Measurements from ENCODE around the gene FABP2.
"Not testable (repeated sequence)": the region's sequence is repeated elsewhere in the genome, so short reads cannot be mapped to it uniquely, and the experiment has no call there.

The FABP2 gene

DNA sequence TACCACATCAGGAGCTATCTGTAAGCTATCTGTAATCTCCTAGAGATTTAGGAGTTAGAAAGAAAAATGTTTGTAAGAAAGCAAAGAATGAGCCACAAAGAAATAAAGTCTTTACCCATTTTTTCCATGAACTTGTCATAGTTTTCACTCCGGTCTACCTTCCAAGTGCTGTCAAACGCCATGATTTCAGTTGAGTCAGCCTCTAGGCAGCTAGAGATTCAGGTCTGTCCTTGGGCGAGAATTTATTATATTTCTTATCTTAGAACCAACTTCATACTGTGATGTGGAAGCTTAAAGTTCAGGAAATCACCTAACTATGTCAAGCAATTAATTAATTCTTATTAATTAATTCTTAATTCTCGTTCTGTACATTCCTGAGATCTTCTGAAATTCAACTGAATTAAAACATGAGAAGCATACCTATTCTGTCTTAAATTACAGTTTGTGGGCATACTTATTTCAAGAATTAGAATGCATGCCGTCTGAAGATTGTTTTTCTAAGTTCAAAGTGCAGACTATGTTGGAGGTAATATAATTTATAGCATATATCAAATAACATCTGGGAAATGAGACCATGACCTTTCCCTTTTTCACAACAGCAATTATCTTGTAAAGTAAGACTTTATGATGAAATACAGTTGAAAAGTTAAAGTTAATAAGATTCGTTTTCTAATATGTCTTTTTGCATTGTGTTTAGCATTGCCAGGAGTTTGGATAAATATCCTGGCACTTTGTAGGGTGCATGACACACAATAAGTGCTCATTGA is at the start of gene FABP2:
Gene FABP2 (minus strand): TSS at position 218 of the 767 bp plus-strand sequence. CDS start 36 bp downstream, at position 182.
- TF ChIP-seq EZH2 (IDR thresholded peaks at IDR 0.05) (no peak), FOXP2 (optimal IDR thresholded peaks at IDR 0.05; ENCODE audit: control extremely low read depth, extremely low read length, insufficient read depth) (no peak), POLR2AphosphoS5 (IDR thresholded peaks at IDR 0.05; ENCODE audit: borderline replicate concordance, low read depth, low read length) (no peak)
- DNase-seq (ENCODE audit: low read depth, low spot score): no peak
- Histone ChIP-seq H3K9me3 (ENCODE audit: low read depth, low read length) (no peaks in the 10 kb centered on the region), H3K36me3 (ENCODE audit: insufficient read depth, low read length) (no peaks in the 10 kb centered on the region), H3K4me3 (no peak within 1 kb of the TSS), H3K9ac (ENCODE audit: insufficient read length) (no peak within 1 kb of the TSS), H3K27ac (no peak within 1 kb of the TSS)

DNA sequence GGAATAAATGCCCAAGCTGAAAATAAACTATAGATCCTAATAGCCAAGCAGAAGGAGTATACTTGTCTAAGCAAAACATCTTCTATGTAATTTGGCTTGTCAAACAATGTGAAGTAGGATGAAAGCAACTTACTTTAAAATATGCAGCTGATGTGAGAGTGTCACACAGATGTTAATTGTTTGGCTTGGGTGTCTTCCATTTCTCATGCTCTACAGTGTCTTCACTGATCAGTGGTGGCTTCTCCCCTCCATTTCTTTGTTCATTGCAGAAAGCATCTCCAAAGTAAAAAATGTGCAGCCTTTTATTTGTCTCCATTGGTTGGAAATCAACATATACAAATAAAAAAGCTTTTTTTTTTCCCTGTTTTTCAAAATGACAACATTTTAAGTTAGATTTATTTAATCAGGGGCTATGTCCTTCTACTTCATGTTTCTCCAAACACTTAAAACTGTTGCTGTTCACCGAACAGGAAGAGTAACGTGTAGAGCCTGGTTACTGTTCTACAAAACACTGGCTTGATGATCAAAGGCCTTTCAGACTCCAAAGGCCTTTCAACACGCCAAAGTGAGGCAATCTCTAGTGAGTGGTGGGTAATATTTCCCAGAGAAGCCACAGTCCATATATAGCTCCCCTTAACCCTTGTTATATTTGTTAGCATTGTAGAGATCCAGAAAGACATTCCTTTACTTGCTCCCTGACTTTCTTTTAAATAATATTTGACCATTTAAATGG is 49.2 kb upstream of the FABP2 start:
- H3K9ac ChIP-seq (ENCODE audit: insufficient read length); H3K36me3 ChIP-seq (ENCODE audit: insufficient read depth, low read length); H3K9me3 ChIP-seq (ENCODE audit: low read depth, low read length); H3K27ac ChIP-seq; H3K4me3 ChIP-seq; DNase-seq (ENCODE audit: low read depth, low spot score): not testable (repeated sequence)

DNA sequence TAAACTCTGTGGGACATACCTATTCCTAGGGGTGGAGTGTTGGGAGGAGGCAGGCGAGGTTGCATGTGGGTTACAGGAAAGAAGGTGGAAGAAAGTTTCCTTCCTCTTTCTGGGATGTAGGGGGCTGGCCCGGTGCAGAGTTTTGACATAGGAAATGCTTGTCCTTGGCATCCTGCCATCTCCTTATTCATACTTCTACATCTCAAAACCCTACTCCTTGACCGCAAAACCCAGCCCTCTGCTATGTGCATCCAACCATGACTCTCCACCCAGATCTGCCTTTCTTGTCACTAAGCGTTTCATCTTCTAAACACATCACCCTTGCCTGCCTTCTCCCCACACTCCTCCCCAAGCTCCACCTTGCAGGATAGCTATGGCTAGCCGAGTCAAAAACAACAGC is 48.5 kb upstream of the FABP2 start:
- not testable (repeated sequence) for H3K27ac ChIP-seq; DNase-seq (ENCODE audit: low read depth, low spot score); H3K36me3 ChIP-seq (ENCODE audit: insufficient read depth, low read length); H3K9ac ChIP-seq (ENCODE audit: insufficient read length); H3K4me3 ChIP-seq; H3K9me3 ChIP-seq (ENCODE audit: low read depth, low read length)

DNA sequence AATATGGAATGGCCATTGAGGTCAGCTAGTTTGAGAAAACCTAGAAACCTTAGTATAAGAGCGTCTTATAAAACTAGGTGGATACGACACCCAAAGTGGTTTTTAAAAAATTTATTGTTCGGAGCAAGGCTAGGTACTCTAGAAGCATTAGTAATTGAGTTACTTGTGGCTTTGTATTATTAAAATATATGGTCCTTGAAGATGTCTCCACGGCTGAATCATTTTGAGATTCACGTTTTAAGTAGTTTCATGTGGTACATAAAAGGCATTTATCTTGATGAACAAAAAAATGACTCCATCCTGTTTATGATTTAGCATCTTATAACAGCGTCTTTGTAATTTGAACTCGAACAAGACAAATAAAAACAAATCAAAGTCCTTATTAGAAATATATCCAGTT is 44.9 kb upstream of the FABP2 start:
- DNase-seq (ENCODE audit: low read depth, low spot score); H3K9me3 ChIP-seq (ENCODE audit: low read depth, low read length); H3K4me3 ChIP-seq; H3K36me3 ChIP-seq (ENCODE audit: insufficient read depth, low read length); H3K27ac ChIP-seq; H3K9ac ChIP-seq (ENCODE audit: insufficient read length): not testable (repeated sequence)

DNA sequence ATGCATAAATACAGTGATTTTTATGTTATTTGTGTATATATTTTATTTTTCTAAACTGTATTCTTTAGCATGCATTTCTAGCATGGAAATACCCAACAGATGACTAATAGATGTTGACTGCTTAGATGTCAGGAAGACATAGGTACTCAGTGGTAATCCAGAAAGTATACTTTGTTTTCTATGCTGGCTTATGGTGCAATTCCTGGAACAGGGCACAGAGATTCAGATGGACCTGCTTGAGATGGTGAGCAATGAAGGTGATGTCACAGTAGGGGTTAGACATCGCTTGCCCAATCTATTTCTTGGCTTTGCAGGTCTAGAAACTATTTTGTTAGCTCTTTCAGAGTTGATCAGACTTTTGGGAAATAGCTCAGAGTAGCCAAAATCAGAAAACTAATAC is 42.3 kb upstream of the FABP2 start:
- H3K36me3 ChIP-seq (ENCODE audit: insufficient read depth, low read length); H3K9me3 ChIP-seq (ENCODE audit: low read depth, low read length); H3K9ac ChIP-seq (ENCODE audit: insufficient read length); DNase-seq (ENCODE audit: low read depth, low spot score); H3K27ac ChIP-seq; H3K4me3 ChIP-seq: not testable (repeated sequence)

DNA sequence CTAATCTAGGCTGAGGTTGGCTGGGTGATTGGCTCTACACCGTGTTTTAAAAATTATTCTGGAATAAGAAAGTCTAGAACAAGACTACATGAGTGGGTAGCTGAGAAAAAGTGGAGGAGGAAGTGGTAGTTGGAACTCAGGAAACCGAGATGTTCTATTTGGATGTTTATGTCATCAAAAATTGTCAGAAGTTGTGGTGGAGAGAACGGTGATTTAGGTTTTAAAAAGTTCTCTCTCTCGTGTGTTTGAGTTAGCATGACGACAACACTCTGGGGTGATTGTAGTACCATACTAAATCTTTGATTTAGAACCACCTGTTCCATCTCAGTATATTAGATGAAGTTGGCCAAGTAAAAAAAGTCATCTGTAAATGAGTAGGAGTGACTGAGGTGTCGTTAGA is 41.4 kb upstream of the FABP2 start:
- not testable (repeated sequence) for H3K9me3 ChIP-seq (ENCODE audit: low read depth, low read length); H3K4me3 ChIP-seq; H3K27ac ChIP-seq; H3K36me3 ChIP-seq (ENCODE audit: insufficient read depth, low read length); DNase-seq (ENCODE audit: low read depth, low spot score); H3K9ac ChIP-seq (ENCODE audit: insufficient read length)

DNA sequence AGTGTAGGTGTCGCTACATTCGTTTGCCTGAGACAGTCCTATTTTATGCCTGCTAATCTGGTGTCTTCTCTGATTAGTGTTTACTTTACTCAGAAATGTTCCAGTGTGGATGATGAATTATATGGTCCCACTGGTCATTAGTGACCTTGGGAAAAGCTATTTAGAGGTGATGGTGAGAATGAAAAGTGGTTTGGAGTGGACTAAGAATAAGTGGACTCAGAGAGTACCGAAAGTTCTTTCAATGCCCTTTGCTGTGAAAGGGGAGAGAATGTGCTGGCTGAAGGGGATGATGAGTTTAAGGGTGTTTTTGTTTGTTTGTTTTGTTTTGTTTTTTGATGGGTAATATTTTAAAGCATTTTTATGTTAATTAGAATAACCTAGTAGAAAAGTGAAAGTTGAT is 40.5 kb upstream of the FABP2 start:
- not testable (repeated sequence) for DNase-seq (ENCODE audit: low read depth, low spot score); H3K4me3 ChIP-seq; H3K9ac ChIP-seq (ENCODE audit: insufficient read length); H3K9me3 ChIP-seq (ENCODE audit: low read depth, low read length); H3K36me3 ChIP-seq (ENCODE audit: insufficient read depth, low read length); H3K27ac ChIP-seq

DNA sequence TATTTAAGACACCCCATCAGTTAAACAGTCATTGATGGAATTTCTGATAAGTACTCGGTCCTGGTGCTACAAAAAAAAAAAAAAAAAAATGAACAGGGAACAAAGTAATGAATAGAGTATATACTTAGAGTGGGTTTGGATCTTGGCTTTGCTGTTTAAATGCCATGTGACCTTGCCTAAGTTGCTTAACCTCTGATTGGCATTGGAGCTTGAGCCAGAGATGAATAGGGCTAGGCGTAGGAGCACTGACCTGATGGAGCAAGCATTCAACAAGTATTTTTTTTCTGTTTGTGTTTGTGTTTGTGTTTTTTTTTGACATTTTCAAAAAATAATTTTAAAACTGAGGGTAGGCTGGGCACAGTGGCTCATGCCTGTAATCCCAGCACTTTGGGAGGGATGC is 37.9 kb upstream of the FABP2 start:
- not testable (repeated sequence) for H3K36me3 ChIP-seq (ENCODE audit: insufficient read depth, low read length); H3K27ac ChIP-seq; DNase-seq (ENCODE audit: low read depth, low spot score); H3K9ac ChIP-seq (ENCODE audit: insufficient read length); H3K9me3 ChIP-seq (ENCODE audit: low read depth, low read length); H3K4me3 ChIP-seq

DNA sequence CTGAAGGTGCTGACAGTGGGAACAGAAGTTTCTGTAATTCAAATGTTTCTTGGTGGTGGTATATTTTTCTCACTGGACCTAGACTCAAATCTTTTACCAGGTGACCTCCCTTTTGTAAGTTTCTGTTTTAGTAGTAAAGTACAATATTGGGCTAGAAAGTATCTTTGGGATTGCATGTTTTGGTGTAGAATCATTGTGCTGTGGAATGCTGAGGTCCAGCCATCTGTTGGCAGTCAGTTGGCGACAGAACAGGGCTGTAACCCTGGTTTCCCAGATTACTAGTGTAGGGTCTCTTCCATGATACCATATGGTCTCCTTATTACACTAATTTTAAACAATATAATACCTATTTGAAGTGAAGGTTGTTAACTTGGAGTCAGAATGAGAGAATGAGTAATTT is 34.9 kb upstream of the FABP2 start:
- H3K36me3 ChIP-seq (ENCODE audit: insufficient read depth, low read length); H3K9me3 ChIP-seq (ENCODE audit: low read depth, low read length); H3K9ac ChIP-seq (ENCODE audit: insufficient read length); H3K4me3 ChIP-seq; H3K27ac ChIP-seq; DNase-seq (ENCODE audit: low read depth, low spot score): not testable (repeated sequence)

DNA sequence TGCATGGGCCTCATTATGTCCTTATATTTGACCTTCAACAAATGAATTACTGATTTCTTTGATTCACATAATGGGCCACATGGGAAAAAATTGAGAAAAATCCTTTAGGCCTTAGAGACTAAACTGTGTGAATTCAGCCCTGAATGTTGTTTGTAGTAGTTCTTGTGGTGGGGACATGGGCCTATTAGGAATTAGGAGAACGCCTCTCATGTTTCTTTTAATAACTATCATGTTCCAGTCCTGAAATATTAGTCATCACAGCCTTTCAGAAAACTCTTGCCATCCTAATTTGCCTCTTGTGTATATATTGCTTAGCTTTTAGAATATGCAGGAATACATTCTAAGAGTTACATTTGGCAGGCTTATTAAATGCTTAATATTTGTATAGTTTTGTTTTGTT is 34.1 kb upstream of the FABP2 start:
- not testable (repeated sequence) for H3K27ac ChIP-seq; DNase-seq (ENCODE audit: low read depth, low spot score); H3K9me3 ChIP-seq (ENCODE audit: low read depth, low read length); H3K9ac ChIP-seq (ENCODE audit: insufficient read length); H3K36me3 ChIP-seq (ENCODE audit: insufficient read depth, low read length); H3K4me3 ChIP-seq

DNA sequence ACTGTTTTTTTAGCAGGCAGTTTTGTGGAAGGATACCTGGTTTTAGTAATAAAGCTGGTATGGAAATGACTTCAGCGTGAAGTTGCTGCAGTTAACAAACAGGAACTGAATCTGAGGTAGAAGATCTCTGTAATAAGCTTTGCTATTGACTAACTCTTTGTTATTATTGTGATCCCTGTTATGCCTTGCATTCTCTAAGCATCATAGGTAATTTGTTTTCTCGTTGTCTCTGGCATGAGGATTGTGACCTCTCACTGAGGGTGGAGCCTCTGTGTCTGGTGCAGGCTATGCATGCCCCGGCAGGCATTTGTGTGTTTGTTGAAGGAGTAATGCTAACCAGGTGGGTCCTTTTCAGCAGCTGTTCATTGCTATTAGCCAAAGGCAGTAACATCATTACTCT is 31.4 kb upstream of the FABP2 start:
- not testable (repeated sequence) for H3K9ac ChIP-seq (ENCODE audit: insufficient read length); H3K9me3 ChIP-seq (ENCODE audit: low read depth, low read length); H3K36me3 ChIP-seq (ENCODE audit: insufficient read depth, low read length); H3K4me3 ChIP-seq; DNase-seq (ENCODE audit: low read depth, low spot score); H3K27ac ChIP-seq

DNA sequence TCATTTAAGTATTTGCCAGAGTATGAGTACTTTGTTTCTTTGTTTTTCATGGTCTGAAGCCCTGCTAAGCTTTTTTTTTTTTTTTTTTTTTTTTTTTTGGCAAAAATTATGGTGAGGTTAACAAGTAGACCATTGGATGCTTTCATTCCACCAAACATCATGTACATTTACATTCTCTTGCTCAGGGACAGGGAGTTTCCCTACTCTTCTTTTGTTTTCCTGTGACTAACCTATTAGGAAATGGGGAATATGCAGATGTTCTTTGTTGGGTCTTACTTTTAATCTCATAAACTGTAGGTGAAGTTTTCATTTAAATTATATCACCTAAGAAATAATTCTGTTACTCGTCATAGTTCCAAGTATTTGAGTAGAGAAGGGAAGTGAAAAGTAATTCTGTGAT is 26.2 kb upstream of the FABP2 start:
- H3K9me3 ChIP-seq (ENCODE audit: low read depth, low read length); H3K27ac ChIP-seq; H3K4me3 ChIP-seq; H3K36me3 ChIP-seq (ENCODE audit: insufficient read depth, low read length); H3K9ac ChIP-seq (ENCODE audit: insufficient read length); DNase-seq (ENCODE audit: low read depth, low spot score): not testable (repeated sequence)

DNA sequence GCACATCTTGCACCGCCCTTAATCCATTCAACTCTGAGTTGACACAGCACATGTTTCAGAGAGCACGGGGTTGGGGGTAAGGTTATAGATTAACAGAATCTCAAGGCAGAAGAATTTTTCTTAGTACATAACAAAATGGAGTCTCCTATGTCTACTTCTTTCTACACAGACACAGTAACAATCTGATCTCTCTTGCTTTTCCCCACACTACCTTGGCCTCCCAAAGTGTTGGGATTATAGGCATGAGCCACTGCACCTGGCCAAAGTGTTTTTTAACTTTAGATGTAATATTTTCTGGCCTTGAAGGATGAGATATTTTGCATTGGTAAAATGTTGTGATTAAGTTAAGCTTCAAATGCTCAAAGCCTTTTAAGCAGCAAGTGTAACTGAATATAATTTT is 21.4 kb upstream of the FABP2 start:
- H3K9ac ChIP-seq (ENCODE audit: insufficient read length); DNase-seq (ENCODE audit: low read depth, low spot score); H3K27ac ChIP-seq; H3K36me3 ChIP-seq (ENCODE audit: insufficient read depth, low read length); H3K4me3 ChIP-seq; H3K9me3 ChIP-seq (ENCODE audit: low read depth, low read length): not testable (repeated sequence)

DNA sequence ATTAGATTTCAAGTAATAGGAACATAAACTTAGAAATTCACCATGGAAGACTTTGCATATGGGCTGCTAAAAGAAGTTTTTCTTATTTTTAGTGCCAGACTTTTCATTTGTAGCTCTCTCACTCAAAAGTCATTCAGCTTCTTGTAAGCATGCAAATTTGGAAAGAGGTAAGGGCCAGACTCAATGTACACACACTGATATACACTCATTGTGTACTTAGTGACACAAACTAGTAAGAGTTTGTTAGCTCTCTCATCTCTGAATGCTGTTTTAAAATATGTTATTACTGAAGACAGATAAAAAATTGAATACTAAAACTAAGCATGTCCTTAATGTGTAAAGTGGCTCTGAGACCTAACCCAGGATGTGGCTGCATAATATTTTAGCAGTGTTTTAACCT is 18.0 kb upstream of the FABP2 start:
- H3K36me3 ChIP-seq (ENCODE audit: insufficient read depth, low read length); DNase-seq (ENCODE audit: low read depth, low spot score): not testable (repeated sequence)

More for the DNA sequence above, 18.0 kb upstream of the FABP2 start:
- H3K9ac ChIP-seq (ENCODE audit: insufficient read length); H3K27ac ChIP-seq; H3K4me3 ChIP-seq; H3K9me3 ChIP-seq (ENCODE audit: low read depth, low read length): not testable (repeated sequence)
